PFSK-1 (cell line): Measurements from ENCODE around the gene ZDHHC9.

Experiments
- FOXP2 ChIP-seq: optimal IDR thresholded peaks from 2 replicates; pipeline ENCODE3; 2011; ENCODE audit warnings: borderline replicate concordance, control low read depth, inconsistent platforms; ENCODE audit not compliant: insufficient read depth; ENCODE audit errors: extremely low read length, extremely low read depth
- POLR2AphosphoS5 ChIP-seq: IDR thresholded peaks from 2 replicates; pipeline ENCODE4 v1.6.1; 2012; ENCODE audit warnings: low read depth, mild to moderate bottlenecking, control low read depth, low read length, moderate library complexity
- SIN3A ChIP-seq: IDR thresholded peaks from 2 replicates; pipeline ENCODE4 v1.6.1; 2012; ENCODE audit warnings: mild to moderate bottlenecking, low read length, moderate library complexity, borderline replicate concordance; ENCODE audit not compliant: insufficient read depth
- TAF1 ChIP-seq: IDR thresholded peaks from 2 replicates; pipeline ENCODE4 v1.6.1; 2012; ENCODE audit warnings: low read length, control low read depth, borderline replicate concordance; ENCODE audit not compliant: insufficient read depth
- TF ChIP-seq, protein P1 (sequence below), 2 experiments: IDR thresholded peaks; 2 replicates each; pipeline versions ENCODE4 v1.6.1 to v1.8.0; 2011 to 2012; ENCODE audit warnings: low read depth in 2 of 2, low read length in 2 of 2, control low read depth in 1 of 2, inconsistent platforms in 1 of 2, mild to moderate bottlenecking in 1 of 2, moderate library complexity in 1 of 2; ENCODE audit not compliant: insufficient read depth in 1 of 2

DNA sequence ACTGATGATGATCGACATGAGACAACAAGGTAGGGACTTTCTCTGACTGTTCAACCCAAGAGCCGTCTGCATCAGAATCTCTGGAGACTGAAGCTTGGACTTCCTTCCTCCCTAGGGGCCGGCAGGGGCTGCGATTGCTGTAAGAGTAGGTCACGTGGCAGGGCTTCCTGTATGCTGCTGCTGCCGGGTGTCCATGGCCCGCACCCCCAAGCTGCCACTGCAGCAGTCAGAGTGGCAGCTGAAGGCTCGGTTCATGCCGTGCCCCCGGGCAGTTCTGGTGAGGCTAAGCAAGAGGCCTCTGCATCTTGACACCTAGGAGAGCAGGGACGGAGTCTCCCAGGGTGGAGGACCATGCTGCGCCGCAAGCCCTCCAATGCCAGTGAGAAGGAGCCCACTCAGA is 63.9 kb downstream of the ZDHHC9 start, which contains the start of gene SASH3:
- no peak for TF ChIP-seq SIN3A
- no peak for TF ChIP-seq TAF1
- no peak for TF ChIP-seq FOXP2
- no peak for TF ChIP-seq POLR2AphosphoS5
- TF ChIP-seq, protein P1, sequence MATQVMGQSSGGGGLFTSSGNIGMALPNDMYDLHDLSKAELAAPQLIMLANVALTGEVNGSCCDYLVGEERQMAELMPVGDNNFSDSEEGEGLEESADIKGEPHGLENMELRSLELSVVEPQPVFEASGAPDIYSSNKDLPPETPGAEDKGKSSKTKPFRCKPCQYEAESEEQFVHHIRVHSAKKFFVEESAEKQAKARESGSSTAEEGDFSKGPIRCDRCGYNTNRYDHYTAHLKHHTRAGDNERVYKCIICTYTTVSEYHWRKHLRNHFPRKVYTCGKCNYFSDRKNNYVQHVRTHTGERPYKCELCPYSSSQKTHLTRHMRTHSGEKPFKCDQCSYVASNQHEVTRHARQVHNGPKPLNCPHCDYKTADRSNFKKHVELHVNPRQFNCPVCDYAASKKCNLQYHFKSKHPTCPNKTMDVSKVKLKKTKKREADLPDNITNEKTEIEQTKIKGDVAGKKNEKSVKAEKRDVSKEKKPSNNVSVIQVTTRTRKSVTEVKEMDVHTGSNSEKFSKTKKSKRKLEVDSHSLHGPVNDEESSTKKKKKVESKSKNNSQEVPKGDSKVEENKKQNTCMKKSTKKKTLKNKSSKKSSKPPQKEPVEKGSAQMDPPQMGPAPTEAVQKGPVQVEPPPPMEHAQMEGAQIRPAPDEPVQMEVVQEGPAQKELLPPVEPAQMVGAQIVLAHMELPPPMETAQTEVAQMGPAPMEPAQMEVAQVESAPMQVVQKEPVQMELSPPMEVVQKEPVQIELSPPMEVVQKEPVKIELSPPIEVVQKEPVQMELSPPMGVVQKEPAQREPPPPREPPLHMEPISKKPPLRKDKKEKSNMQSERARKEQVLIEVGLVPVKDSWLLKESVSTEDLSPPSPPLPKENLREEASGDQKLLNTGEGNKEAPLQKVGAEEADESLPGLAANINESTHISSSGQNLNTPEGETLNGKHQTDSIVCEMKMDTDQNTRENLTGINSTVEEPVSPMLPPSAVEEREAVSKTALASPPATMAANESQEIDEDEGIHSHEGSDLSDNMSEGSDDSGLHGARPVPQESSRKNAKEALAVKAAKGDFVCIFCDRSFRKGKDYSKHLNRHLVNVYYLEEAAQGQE (IDR thresholded peaks at IDR 0.05; ENCODE audit: insufficient read depth in 1 of 2, low read depth in 2 of 2, low read length in 2 of 2): no peak
